DMS 273 (cell line): ENCODE measurements around the gene ECEL1.
"Not testable (repeated sequence)": the region's sequence is repeated elsewhere in the genome, so short reads cannot be mapped to it uniquely, and the experiment has no call there.

Source experiments
- DNase-seq: peaks from one replicate; lab custom pipeline; 2025; ENCODE audit not compliant: unreplicated experiment; lab: John Stamatoyannopoulos, UW

Gene ECEL1, protein sequence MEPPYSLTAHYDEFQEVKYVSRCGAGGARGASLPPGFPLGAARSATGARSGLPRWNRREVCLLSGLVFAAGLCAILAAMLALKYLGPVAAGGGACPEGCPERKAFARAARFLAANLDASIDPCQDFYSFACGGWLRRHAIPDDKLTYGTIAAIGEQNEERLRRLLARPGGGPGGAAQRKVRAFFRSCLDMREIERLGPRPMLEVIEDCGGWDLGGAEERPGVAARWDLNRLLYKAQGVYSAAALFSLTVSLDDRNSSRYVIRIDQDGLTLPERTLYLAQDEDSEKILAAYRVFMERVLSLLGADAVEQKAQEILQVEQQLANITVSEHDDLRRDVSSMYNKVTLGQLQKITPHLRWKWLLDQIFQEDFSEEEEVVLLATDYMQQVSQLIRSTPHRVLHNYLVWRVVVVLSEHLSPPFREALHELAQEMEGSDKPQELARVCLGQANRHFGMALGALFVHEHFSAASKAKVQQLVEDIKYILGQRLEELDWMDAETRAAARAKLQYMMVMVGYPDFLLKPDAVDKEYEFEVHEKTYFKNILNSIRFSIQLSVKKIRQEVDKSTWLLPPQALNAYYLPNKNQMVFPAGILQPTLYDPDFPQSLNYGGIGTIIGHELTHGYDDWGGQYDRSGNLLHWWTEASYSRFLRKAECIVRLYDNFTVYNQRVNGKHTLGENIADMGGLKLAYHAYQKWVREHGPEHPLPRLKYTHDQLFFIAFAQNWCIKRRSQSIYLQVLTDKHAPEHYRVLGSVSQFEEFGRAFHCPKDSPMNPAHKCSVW

DNA sequence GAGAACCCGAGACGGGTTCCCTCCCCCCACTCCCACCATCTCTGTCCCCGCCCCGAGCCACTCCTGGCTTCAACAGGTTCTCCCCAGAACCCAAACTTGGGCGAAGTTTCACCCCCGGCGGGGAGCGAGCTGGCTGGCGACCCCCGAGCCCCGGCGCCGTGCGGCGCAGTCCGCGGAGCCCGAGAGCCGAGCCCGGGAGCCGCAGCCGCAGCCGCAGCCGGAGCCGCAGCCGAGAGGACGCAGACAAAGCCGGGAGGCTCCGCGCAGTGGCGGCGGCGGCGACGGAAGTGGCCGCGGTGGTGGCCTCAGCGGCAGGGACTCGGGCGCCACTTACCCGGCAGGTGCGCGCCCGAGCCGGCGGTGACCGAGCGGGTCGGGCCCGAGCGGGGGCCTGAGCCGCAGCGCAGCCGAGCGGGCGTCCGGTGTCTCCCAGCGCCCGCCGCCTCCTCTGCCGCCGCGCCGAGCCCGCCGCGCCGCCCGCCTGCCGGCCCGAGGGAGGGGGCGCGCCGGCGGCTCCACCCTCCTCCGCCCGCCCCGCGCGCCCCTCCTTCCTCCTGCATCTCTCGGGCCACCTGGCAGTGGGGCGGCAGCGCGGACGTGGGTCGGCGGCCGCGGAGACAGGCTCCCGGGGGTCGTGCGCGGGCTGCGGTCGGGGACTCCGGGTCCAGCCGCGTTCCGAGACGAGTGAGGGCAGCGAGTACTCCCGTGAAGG, at the start of gene ECEL1:
Gene ECEL1 (minus strand): TSS at position 450 of the 712 bp plus-strand sequence. CDS start 1,181 bp downstream, outside the sequence.
- peak; percentile 61 for DNase-seq

DNA sequence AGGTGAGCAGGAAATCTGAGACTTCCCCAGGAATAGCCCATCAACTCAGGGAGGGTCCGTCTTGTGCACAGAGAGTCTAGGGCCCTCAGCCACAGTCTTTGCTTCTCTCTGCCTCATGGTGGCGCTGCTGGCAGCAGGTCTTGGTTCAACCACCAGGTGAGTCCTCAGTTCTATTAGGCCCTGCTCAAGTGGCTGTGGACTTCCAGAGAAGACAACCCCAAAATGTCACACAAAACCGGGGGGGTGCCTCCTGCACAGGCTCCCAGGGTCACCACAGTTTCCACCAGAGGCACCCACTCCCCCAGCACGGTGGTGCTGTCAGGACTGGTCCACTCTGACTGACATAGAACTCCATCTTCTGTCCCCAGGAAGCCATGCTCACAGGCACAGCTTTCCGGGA, 49.4 kb upstream of the ECEL1 start:
- DNase-seq: peak; percentile 49

DNA sequence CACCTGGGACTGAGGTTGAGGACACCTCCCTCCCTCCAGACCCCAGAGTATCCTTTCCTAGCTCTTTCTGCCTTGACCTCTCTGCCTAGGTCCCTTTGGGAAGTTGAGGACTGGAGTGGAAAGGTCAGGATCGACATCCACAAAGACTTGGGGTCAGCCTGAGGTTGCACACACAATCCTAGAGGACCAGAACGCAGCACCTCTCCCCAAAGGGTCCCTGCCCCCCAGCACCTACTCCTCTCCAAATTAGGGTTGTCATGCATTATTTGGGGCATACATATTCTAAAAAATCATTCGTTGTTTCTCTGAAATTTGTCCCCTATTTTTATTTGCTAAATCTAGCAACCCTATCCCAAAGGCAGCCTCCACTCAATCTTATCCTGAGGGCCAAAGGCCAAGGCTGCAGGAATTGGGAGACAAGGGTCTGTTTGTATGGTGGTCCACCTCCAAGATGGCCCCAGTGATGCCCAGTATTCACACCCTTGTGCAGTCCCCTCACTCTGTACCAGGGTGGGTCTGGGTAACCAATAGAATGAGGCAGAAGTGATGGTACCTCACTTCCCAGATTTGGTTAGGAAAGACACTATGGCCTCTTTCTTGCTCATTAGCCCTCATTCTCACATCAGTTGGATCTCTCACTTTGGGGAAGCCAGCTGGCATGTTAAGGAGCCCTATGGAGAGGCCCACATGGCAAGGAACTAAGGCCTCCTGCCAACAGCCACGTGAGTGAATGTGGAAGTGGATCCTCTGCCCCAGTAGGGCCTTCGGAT, 48.3 kb upstream of the ECEL1 start:
- DNase-seq: peak; percentile 58

DNA sequence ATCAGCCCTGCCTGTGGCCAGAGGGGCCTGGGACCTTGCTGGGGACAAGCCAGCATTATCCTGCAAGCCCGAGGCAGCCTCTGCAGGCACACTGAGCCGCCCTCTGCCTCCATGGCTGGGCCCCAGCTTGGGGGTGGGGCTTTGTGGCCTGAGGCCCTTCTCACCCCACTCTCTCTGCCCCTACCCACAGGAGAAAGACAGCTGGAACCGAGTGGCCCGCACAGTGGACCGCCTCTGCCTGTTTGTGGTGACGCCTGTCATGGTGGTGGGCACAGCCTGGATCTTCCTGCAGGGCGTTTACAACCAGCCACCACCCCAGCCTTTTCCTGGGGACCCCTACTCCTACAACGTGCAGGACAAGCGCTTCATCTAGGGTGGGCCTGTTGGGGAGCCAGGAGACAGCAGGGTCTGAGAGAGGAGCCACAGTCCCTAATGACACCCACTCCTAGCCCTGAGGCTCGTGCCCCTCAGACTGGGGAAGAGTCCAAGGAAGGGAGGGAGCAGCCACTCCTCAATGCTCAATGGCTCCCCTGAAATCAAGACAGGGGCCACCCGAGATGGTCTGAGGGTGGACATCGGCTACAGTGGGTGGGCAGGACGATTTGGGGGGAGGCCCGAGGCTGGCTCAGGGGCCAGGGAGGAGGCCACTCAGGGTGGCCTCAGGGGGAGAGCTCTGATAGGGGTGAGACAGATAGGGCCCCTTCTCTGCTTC, 47.5 kb upstream of the ECEL1 start:
- no peak for DNase-seq

DNA sequence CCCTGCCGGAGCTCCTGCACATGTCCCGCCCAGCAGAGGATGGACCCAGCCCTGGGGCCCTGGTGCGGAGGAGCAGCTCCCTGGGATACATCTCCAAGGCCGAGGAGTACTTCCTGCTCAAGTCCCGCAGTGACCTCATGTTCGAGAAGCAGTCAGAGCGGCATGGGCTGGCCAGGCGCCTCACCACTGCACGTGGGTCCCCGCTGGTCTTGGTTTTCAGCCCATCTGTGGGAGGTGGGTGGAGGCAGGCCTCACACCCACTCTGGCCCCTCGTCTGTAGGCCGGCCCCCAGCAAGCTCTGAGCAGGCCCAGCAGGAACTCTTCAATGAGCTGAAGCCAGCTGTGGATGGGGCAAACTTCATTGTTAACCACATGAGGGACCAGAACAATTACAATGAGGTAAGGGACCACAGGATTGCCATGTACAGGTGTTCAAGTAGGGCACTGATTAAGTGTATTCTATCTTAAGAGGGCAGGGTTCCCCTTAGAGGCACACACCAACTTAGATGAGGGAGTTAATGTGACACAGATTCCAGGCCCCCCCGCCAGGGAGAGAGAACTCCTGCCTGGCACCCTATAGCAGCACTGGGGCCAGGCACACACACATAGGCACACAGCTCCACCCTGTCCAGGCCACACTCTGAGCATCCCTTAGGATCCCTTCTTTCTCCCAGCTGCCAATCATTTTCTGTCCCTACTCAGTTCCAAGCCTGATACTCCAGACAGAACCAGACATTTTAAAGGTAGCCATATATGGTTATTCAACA, 46.5 kb upstream of the ECEL1 start:
- no peak for DNase-seq

DNA sequence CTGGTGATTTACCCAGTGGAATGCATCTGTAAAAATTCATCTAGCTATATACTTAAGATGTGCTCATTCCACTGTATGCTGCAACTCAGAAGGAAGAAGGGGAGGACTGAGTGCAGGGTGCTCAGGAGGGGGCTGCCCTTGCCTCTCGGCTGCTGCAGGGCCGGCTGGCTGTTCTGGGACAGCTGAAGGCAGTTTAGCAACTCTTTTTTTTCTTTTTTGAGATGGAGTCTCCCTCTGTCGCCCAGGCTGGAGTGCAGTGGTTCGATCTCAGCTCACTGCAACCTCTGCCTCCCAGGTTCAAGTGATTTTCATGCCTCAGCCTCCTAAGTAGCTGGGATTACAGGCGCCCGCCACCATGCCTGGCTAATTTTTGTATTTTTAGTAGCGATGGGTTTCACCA, 45.2 kb upstream of the ECEL1 start:
- DNase-seq: not testable (repeated sequence)

DNA sequence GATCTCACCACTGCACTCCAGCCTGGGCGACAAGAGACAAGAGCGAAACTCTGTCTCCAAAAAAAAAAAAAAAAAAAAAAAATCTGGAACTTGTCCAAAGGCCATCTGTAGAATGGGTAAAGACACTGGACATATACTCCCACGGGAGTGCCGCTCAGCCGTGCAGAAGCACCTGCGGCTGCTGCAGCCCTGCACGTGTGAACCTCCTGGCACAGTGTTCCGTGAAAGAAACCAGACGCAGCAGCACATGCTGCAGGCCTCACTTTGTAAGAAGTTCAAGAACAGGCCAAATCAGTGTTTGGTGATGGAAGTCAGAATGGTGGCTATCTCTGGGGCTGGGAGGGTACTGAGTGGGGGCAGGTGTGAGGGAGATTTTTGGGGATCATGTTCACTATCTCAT, 44.8 kb upstream of the ECEL1 start:
- peak; percentile 29 for DNase-seq

DNA sequence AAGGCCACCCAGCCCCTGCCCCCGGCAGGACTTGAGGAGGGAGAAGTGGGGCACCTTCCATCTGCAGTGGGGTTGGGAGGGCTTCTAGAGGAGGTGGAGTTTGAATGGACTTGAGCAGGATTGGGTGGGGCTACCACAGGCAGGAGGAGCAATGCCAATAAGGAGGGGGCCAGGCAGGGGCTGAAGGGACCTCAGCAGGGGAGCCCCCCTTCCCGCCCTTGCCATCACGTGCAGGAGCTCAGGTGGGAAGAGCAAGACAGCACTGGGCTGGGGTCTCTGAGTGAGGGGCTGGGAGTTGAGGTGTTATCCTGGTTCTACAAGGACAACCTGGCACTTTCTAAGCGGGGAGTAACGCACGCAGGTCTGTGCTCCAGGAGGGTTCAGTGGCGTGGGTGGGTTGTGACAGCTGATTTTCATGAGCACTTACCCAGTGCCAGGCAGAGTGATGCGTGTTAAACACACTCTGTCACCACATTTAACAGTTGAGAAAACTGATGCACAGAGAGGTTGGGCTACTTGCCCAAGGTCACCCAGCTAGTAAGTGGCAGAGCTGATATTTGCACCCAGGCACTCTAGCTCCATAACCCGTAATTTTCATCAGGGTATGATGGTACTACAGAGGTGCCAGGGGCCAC, 43.1 kb upstream of the ECEL1 start:
- no peak for DNase-seq

DNA sequence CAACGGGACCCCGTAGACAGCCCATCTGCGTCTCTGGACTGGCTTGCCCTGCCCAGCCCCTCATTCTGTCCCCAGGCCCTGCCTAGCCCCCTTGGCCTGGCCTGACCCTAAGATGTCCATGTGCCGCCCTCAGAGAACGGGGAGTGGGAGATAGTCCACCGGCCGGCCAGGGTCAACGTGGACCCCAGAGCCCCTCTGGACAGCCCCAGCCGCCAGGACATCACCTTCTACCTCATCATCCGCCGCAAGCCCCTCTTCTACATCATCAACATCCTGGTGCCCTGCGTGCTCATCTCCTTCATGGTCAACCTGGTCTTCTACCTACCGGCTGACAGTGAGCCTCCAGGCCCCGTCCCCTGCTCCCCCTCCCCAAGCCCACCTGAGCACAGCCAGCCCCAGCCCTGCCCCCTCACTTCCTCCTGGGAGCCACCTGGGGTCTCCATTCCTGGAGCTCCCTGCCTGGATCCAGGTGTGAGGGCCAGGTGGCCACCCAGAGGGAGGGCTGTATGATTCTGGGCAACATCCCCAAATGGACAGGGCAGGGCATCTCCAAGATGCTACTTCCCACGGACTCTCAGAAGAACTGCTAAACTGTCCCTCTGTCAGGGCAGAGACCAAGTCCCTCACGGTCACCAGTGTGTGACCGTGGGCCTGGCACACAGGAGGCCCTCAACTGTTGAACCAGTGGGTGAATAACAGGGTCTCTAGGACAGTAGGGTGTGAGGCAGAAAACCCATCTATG, 42.3 kb upstream of the ECEL1 start:
- DNase-seq: no peak

DNA sequence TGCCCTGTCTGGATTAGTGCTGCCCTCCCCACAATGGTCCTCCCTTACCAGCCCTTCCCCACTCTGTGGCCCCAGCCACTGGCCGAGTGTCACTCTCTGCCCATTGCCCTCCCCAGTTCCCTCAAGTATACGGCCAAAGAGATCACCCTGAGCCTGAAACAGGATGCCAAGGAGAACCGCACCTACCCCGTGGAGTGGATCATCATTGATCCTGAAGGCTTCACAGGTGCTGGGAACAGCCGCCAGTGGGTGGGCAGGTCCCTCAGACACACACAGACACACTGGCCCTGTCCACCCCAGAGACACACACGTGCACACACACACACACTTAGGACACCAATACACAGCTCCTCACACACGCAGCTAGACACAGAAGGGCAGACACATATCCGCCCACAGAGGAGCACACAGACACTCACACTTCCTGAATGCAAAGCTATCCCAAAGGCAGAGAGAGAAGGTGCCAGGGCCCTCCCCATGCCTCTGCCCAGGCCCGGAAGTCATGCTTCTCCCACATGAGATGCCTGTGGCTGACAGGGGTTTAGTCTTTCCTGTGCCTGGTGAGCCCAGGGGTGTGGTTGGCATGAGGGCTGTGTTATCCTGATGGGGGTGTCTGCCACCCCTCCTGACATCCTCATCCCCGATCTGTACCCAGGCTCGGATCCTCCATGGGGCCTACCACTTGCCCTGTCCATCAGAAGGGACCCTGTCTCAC, 41.3 kb upstream of the ECEL1 start:
- no peak for DNase-seq

DNA sequence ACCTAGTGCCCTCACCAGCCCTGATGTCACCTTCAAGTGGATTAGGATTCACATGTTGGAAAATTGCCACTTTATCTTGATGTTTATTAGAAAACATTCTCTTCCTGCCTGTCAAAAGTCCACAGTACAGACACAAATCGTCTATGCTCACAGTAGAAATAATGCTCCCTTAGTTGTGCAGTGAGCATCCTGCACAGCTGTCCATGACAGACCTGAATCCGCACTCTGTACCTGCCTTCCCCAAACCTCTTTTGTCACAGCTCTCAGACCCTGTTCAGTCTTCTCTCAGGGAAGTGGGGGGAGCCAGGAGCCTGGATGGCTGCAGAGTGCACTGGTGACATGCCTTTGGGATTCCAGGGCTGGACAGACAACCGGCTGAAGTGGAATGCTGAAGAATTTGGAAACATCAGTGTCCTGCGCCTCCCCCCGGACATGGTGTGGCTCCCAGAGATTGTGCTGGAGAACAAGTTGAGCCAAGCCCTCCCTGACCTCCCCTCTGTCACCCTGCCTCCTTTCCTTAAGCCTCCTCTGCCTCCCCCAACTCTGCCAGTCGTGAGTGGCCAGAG, 40.4 kb upstream of the ECEL1 start:
- DNase-seq: no peak

DNA sequence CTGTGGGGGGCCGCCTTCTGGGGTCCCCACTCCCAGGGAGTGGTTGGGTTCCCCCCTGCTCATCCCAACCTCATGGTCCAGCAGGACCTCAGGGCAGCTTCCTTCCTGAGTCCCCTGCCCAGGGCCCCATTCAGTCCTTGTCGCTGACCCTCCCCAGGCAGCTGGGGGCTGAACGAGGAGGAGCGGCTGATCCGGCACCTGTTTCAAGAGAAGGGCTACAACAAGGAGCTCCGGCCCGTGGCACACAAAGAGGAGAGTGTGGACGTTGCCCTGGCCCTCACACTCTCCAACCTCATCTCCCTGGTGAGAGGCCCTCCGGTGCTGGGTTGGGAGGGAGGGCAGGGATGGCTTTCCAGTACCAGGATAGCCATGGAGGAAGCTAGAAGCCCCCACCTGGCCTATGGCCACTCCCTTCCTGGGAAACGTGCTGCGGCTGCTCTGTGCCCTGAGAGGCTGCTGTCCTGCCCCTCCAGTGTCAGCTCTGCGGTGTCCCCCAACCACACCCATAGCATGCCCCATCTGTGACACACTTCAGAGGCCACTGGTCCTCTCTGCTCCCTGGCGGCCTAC, 38.8 kb upstream of the ECEL1 start:
- DNase-seq: peak; percentile 49

DNA sequence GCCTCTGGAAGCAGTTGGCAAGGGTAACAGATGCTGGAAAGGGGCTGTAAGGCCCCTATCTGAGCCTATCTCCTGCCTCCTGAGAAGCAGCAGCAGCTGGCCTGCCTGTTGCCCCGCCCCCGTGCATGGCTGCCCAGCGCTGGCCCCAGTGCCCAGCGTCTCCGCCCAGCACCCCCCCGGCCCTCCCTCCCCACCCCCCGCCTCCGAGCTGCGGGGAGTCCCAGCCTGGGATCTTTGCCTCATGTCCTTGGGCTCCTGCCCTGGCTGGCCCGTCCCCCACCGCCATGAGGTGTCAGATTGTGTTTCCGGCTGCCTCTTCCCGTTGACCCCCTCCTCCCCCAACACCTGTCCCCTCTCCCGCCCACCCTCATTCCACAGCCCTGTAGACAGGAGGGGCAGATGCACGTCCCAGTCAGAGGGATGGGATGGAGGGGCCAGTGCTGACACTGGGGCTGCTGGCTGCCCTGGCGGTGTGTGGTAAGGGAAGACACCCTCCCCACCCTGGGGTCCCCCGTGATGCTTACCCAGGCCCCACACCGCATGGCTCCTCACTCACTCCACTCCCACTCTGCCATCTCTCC, 38.2 kb upstream of the ECEL1 start, which contains the start of gene CHRND:
Gene CHRND (plus strand): TSS at position 370 of the 581 bp plus-strand sequence. CDS start 56 bp downstream, at position 426.
- peak; percentile 95 for DNase-seq

DNA sequence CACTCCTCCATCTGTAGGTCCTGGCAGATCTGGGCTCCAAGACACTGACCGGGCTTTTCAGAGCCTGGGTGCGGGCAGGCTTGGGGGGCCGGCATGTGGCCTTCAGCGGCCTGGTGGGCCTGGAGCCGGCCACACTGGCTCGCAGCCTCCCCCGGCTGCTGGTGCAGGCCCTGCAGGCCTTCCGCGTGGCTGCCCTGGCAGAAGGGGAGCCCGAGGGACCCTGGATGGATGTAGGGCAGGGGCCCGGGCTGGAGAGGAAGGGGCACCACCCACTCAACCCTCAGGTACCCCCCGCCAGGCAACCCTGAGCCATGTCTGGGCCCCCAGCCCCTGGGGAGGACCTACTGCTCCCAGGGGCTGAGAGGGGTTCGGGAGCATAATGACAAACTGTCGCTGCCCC, 37.6 kb upstream of the ECEL1 start:
- DNase-seq: peak; percentile 62

DNA sequence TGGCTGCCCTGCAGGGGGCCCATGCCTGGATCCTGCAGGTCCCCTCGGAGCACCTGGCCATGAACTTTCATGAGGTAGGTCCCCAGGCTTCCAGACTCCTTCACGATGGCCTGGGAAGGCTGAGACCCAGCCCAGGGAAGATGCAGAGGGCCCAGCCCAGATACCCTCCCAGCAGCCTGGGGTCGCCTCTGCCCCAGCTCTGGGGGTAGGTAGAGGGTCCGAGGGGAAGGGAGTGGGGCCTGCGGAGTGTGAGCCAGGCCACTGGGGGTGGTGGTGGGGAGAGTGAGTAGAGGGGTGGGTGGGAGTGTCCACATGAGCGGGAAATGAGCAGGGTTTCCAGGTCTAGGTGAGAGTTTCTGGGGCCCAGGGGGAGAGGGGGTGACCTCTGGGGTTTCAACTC, 37.1 kb upstream of the ECEL1 start:
- no peak for DNase-seq
